ENCODE results near the gene HIVEP1.

HIVEP1 gene

GRCh38 chr6:11989386-11989785, 22.7 kb upstream of the HIVEP1 start:
- H2AFZ ChIP-seq (ENCODE audit: low read depth, low read length): no peak overlapping the region
- no peaks in the 10 kb centered on the region for H3K36me3 ChIP-seq (replicated peaks; ENCODE audit: low read depth, low read length)
- no peaks in the 10 kb centered on the region for H3K79me2 ChIP-seq (ENCODE audit: low read length)
- H3K9ac ChIP-seq (ENCODE audit: low read length): no peak overlapping the region
- H3K27ac ChIP-seq (ENCODE audit: low read length): no peak overlapping the region
- H3K9me3 ChIP-seq (ENCODE audit: insufficient read depth, low read length): no peaks in the 10 kb centered on the region
- H3K27me3 ChIP-seq (ENCODE audit: low read depth, low read length): no peaks in the 10 kb centered on the region
- H4K20me1 ChIP-seq (ENCODE audit: insufficient read depth, low read length): no peaks in the 10 kb centered on the region
- H3K4me1 ChIP-seq (ENCODE audit: low read length): no peaks in the 10 kb centered on the region
- no peak overlapping the region for H3K4me3 ChIP-seq (ENCODE audit: low read length)
- no peak for TF ChIP-seq EZH2phosphoT487 (IDR thresholded peaks at IDR 0.05; ENCODE audit: low read depth)
- no peak overlapping the region for H3K4me2 ChIP-seq (ENCODE audit: low read length)

- H3K27ac ChIP-seq (ENCODE audit: low read length): no peak overlapping the region
- H3K36me3 ChIP-seq (replicated peaks; ENCODE audit: low read depth, low read length): no peaks in the 10 kb centered on the region
- TF ChIP-seq EZH2phosphoT487 (IDR thresholded peaks at IDR 0.05; ENCODE audit: low read depth) (no peak), CTCF (IDR thresholded peaks at IDR 0.05; ENCODE audit: low read depth, low read length) (no peak)
- H3K9me3 ChIP-seq (ENCODE audit: insufficient read depth, low read length): no peaks in the 10 kb centered on the region
- no peaks in the 10 kb centered on the region for H3K27me3 ChIP-seq (ENCODE audit: low read depth, low read length)
- H3K79me2 ChIP-seq (ENCODE audit: low read length): no peaks in the 10 kb centered on the region
- H3K4me2 ChIP-seq (ENCODE audit: low read length): no peak overlapping the region
- H2AFZ ChIP-seq (ENCODE audit: low read depth, low read length): no peak overlapping the region
- no peak overlapping the region for H3K9ac ChIP-seq (ENCODE audit: low read length)
- no peak overlapping the region for H3K4me3 ChIP-seq (ENCODE audit: low read length)
- H3K4me1 ChIP-seq (ENCODE audit: low read length): no peaks in the 10 kb centered on the region
- no peaks in the 10 kb centered on the region for H4K20me1 ChIP-seq (ENCODE audit: insufficient read depth, low read length)
These were observed 20.0 kb upstream of the HIVEP1 start for GRCh38 chr6:11992086-11992485.

GRCh38 chr6:11994875-11995461, 17.1 kb upstream of the HIVEP1 start:
- Histone ChIP-seq H3K27me3 (ENCODE audit: low read depth, low read length) (no peaks in the 10 kb centered on the region), H4K20me1 (ENCODE audit: insufficient read depth, low read length) (no peaks in the 10 kb centered on the region), H3K27ac (ENCODE audit: low read length) (no peak overlapping the region), H3K4me2 (ENCODE audit: low read length) (no peak overlapping the region), H3K4me3 (ENCODE audit: low read length) (no peak overlapping the region), H3K9me3 (ENCODE audit: insufficient read depth, low read length) (no peaks in the 10 kb centered on the region), H3K79me2 (ENCODE audit: low read length) (no peaks in the 10 kb centered on the region), H3K9ac (ENCODE audit: low read length) (no peak overlapping the region), H3K4me1 (ENCODE audit: low read length) (no peaks in the 10 kb centered on the region), H2AFZ (ENCODE audit: low read depth, low read length) (no peak overlapping the region), H3K36me3 (replicated peaks; ENCODE audit: low read depth, low read length) (no peaks in the 10 kb centered on the region)
- no peak for TF ChIP-seq CTCF (IDR thresholded peaks at IDR 0.05; ENCODE audit: low read depth, low read length)
- no peak for TF ChIP-seq EZH2phosphoT487 (IDR thresholded peaks at IDR 0.05; ENCODE audit: low read depth)

- Histone ChIP-seq H3K36me3 (replicated peaks; ENCODE audit: low read depth, low read length) (no peaks in the 10 kb centered on the region), H4K20me1 (ENCODE audit: insufficient read depth, low read length) (no peaks in the 10 kb centered on the region), H3K4me2 (ENCODE audit: low read length) (no peak overlapping the region), H3K27me3 (ENCODE audit: low read depth, low read length) (peaks cover 6% of the 10 kb centered on the region; the same call in 1 of the 2 replicates), H3K4me1 (ENCODE audit: low read length) (no peaks in the 10 kb centered on the region), H2AFZ (ENCODE audit: low read depth, low read length) (no peak overlapping the region), H3K4me3 (ENCODE audit: low read length) (no peak overlapping the region), H3K79me2 (ENCODE audit: low read length) (no peaks in the 10 kb centered on the region), H3K9ac (ENCODE audit: low read length) (no peak overlapping the region), H3K27ac (ENCODE audit: low read length) (no peak overlapping the region), H3K9me3 (ENCODE audit: insufficient read depth, low read length) (no peaks in the 10 kb centered on the region)
- TF ChIP-seq EZH2phosphoT487 (IDR thresholded peaks at IDR 0.05; ENCODE audit: low read depth) (no peak), CTCF (IDR thresholded peaks at IDR 0.05; ENCODE audit: low read depth, low read length) (no peak)
These were observed 15.4 kb upstream of the HIVEP1 start for GRCh38 chr6:11996751-11997150.
